Tibial nerve (tissue), 4 donors: ENCODE measurements around the gene PLAC1. TPM values are rescaled to one million over a fixed set of nuclear protein-coding genes. Genes with fewer than 3 reads are reported as not detected.

ENCODE experiments used
- DNase-seq, 2 donors: peaks; one replicate each; pipeline ENCODE4 v3.0.0-alpha.2; 2019; ENCODE audit warnings: low spot score in 2 of 2
- H3K27ac ChIP-seq, 4 donors: fragments of 200-600 bp; sonication (generic) in 3 of 4; one replicate each; pipeline ENCODE4 v1.5.1; 2017 to 2019; ENCODE audit warnings: mild to moderate bottlenecking in 1 of 4
- H3K27me3 ChIP-seq, 2 donors: fragments of 200-600 bp; sonication (generic) in 1 of 2; one replicate each; pipeline versions ENCODE4 v1.5.1 to v1.6.0; 2017 to 2019
- H3K36me3 ChIP-seq, 3 donors: fragments of 200-600 bp; sonication (generic); one replicate each; pipeline ENCODE4 v1.5.1; 2018 to 2019
- H3K4me1 ChIP-seq, 4 donors: fragments of 200-600 bp; sonication (generic) in 3 of 4; one replicate each; pipeline ENCODE4 v1.5.1; 2017 to 2019
- H3K4me3 ChIP-seq, 4 donors: fragments of 200-600 bp; sonication (generic) in 3 of 4; one replicate each; pipeline ENCODE4 v1.5.1; 2017 to 2019; ENCODE audit warnings: mild to moderate bottlenecking in 1 of 4, moderate library complexity in 1 of 4
- H3K9me3 ChIP-seq, 4 donors: fragments of 200-600 bp; sonication (generic) in 3 of 4; one replicate each; pipeline ENCODE4 v1.5.1; 2017 to 2019
- CTCF ChIP-seq, 5 experiments: fragments of 200-600 bp in 3 of 5; fragments of 450-650 bp in 2 of 5; sonication (generic) in 3 of 5; IDR thresholded peaks; one replicate each; pipeline ENCODE4 v1.5.1; 2016 to 2019; ENCODE audit warnings: antibody characterized with exemption in 5 of 5, mild to moderate bottlenecking in 3 of 5, moderate library complexity in 2 of 5
- EP300 ChIP-seq, 2 donors: sonication (generic); formaldehyde crosslinking; IDR thresholded peaks; one replicate each; pipeline ENCODE4 v1.6.1; 2017; ENCODE audit warnings: antibody characterized with exemption in 2 of 2, mild to moderate bottlenecking in 1 of 2
- POLR2A ChIP-seq, 2 donors: fragments of 450-650 bp; IDR thresholded peaks; one replicate each; pipeline ENCODE4 v1.6.1; 2017; ENCODE audit warnings: antibody characterized with exemption in 2 of 2, mild to moderate bottlenecking in 2 of 2, moderate library complexity in 2 of 2
- WGBS, 2 donors: methylation state at CpG; one replicate each; pipeline ENCODE4 v1.1.5; 2018; 5-methylcytosine and 5-hydroxymethylcytosine counted together
- total RNA-seq, 4 donors: library from RNA; depleted of rRNA; stranded (reverse); fragments of >200 nt; gene quantifications; one replicate each; pipeline ENCODE4 v1.1.0, GENCODE V29; 2016

Gene PLAC1
- total RNA-seq, 4 donors from 2014 or later: not detected

- Histone ChIP-seq H3K9me3 (no peaks in the 10 kb centered on the region), H3K4me1 (peaks cover 0 to 7% (median 0%) of the 10 kb centered on the region in 4 donors), H3K27ac (no peak overlapping the region), H3K4me3 (no peak overlapping the region), H3K36me3 (no peaks in the 10 kb centered on the region), H3K27me3 (peaks cover 0 to 50% of the 10 kb centered on the region in 2 donors)
- 54 to 66% methylated on average over 3 of the region's 3 CpGs for WGBS, 2 donors
- DNase-seq: no peak
- TF ChIP-seq CTCF (IDR thresholded peaks at IDR 0.05) (no peak), POLR2A (IDR thresholded peaks at IDR 0.05) (no peak), EP300 (IDR thresholded peaks at IDR 0.05) (no peak)
These were observed 116.4 kb downstream of the PLAC1 start for GRCh38 chrX:134541906-134542305.

GRCh38 chrX:134538316-134538715 lies 120.0 kb downstream of the PLAC1 start:
- WGBS, 2 donors: 69 to 73% methylated on average over 5 of the region's 5 CpGs
- Histone ChIP-seq H3K4me1 (no peaks in the 10 kb centered on the region), H3K4me3 (no peak overlapping the region), H3K27ac (no peak overlapping the region), H3K27me3 (peaks cover 0 to 15% of the 10 kb centered on the region in 2 donors), H3K36me3 (no peaks in the 10 kb centered on the region), H3K9me3 (no peaks in the 10 kb centered on the region)
- TF ChIP-seq EP300 (IDR thresholded peaks at IDR 0.05): no peak
- TF ChIP-seq CTCF (IDR thresholded peaks at IDR 0.05): no peak
- no peak for TF ChIP-seq POLR2A (IDR thresholded peaks at IDR 0.05)
- no peak for DNase-seq

- Histone ChIP-seq H3K27me3 (peaks cover 0 to 5% of the 10 kb centered on the region in 2 donors), H3K9me3 (no peaks in the 10 kb centered on the region), H3K36me3 (no peaks in the 10 kb centered on the region), H3K4me1 (no peaks in the 10 kb centered on the region), H3K27ac (no peak overlapping the region), H3K4me3 (no peak overlapping the region)
- WGBS, 2 donors: 58 to 63% methylated on average over 5 of the region's 5 CpGs
- TF ChIP-seq EP300 (IDR thresholded peaks at IDR 0.05) (no peak), POLR2A (IDR thresholded peaks at IDR 0.05) (no peak), CTCF (IDR thresholded peaks at IDR 0.05) (no peak)
- DNase-seq: no peak
These were observed 120.9 kb downstream of the PLAC1 start for GRCh38 chrX:134537179-134537955.

- Histone ChIP-seq H3K4me3 (no peak overlapping the region), H3K27ac (no peak overlapping the region), H3K9me3 (no peaks in the 10 kb centered on the region), H3K36me3 (no peaks in the 10 kb centered on the region), H3K27me3 (no peaks in the 10 kb centered on the region), H3K4me1 (no peaks in the 10 kb centered on the region)
- TF ChIP-seq CTCF (IDR thresholded peaks at IDR 0.05) (no peak), POLR2A (IDR thresholded peaks at IDR 0.05) (no peak), EP300 (IDR thresholded peaks at IDR 0.05) (no peak)
- 52 to 59% methylated on average over 4 of the region's 4 CpGs for WGBS, 2 donors
- no peak for DNase-seq
These were observed 124.3 kb downstream of the PLAC1 start for GRCh38 chrX:134533952-134534351.

GRCh38 chrX:134533352-134533751 lies 124.9 kb downstream of the PLAC1 start:
- no peak overlapping the region for H3K4me3 ChIP-seq
- no peaks in the 10 kb centered on the region for H3K36me3 ChIP-seq
- TF ChIP-seq CTCF (IDR thresholded peaks at IDR 0.05) (no peak), EP300 (IDR thresholded peaks at IDR 0.05) (no peak), POLR2A (IDR thresholded peaks at IDR 0.05) (no peak)
- no peak overlapping the region for H3K27ac ChIP-seq
- no peaks in the 10 kb centered on the region for H3K9me3 ChIP-seq
- H3K27me3 ChIP-seq: no peaks in the 10 kb centered on the region
- WGBS, 2 donors: 75 to 82% methylated on average over 9 of the region's 9 CpGs
- DNase-seq: no peak
- no peaks in the 10 kb centered on the region for H3K4me1 ChIP-seq
